ENCODE measurements around the gene CHMP3. TPM values are rescaled to one million over a fixed set of nuclear protein-coding genes. Genes with fewer than 3 reads are reported as not detected.
"Not testable (repeated sequence)": the region's sequence is repeated elsewhere in the genome, so short reads cannot be mapped to it uniquely, and the experiment has no call there.

The CHMP3 gene
- 100 to 1,000 TPM; 144 to 164 (median 155) TPM for total RNA-seq
- 89.7 TPM for polyA plus RNA-seq
- long read RNA-seq, donor 1, transcript CHMP3-203 (5 exons, 1,099 nt) = minor isoform, 9 of 190 reads
- long read RNA-seq, donor 1, transcript CHMP3-201 (6 exons, 3,171 nt) = major isoform, 164 of 190 reads
- long read RNA-seq, donor 1, partial matches to known transcripts = 0 of 190 reads
- long read RNA-seq, donor 1, other reads (novel, unspliced or antisense) = 17 of 190 reads
- long read RNA-seq, donor 2, transcript CHMP3-201 (6 exons, 3,171 nt) = major isoform, 97 of 105 reads
- long read RNA-seq, donor 2, partial matches to known transcripts = 3 of 105 reads
- long read RNA-seq, donor 2, other reads (novel, unspliced or antisense) = 4 of 105 reads
- long read RNA-seq, donor 3, transcript CHMP3-201 (6 exons, 3,171 nt) = major isoform, 319 of 389 reads
- long read RNA-seq, donor 3, transcript CHMP3-203 (5 exons, 1,099 nt) = minor isoform, 12 of 389 reads
- long read RNA-seq, donor 3, partial matches to known transcripts = 3 of 389 reads
- long read RNA-seq, donor 3, other reads (novel, unspliced or antisense) = 55 of 389 reads
- long read RNA-seq, donor 4, transcript CHMP3-203 (5 exons, 1,099 nt) = minor isoform, 6 of 130 reads
- long read RNA-seq, donor 4, transcript CHMP3-201 (6 exons, 3,171 nt) = major isoform, 114 of 130 reads
- long read RNA-seq, donor 4, partial matches to known transcripts = 1 of 130 reads
- long read RNA-seq, donor 4, other reads (novel, unspliced or antisense) = 9 of 130 reads

- H3K4me1 ChIP-seq (ENCODE audit: control insufficient read depth, insufficient read depth, low read length) = peaks cover 6% of the 10 kb centered on the region
- H3K9me3 ChIP-seq (ENCODE audit: control insufficient read depth, low read length) = no peaks in the 10 kb centered on the region
- intact Hi-C loops (cut with DNase I) = loop anchor here in 2 of 4 donors (5.0 to 10.0 kb wide), 2 partner anchors 59 to 62 kb away; partner anchors contain the start of gene RNF103 (in 2 of the 2)
- ATAC-seq (peak; percentile 98), DNase-seq (peak; percentile 98 to 99 (median 98))
- H3K27me3 ChIP-seq (ENCODE audit: control insufficient read depth, insufficient read depth) = no peaks in the 10 kb centered on the region
- H3K4me3 ChIP-seq (ENCODE audit: low read length) = peak within 1 kb of the TSS; percentile 79
- H3K27ac ChIP-seq (ENCODE audit: low read length) = peak within 1 kb of the TSS; percentile 99
- WGBS = under 1% methylated on average over 57 of the region's 57 CpGs
Measured at GRCh38 chr2:86562922-86563649, at the start of gene CHMP3. CHMP3 (minus strand) TSS chr2:86563443; CDS start chr2:86563348, 95 bp downstream.

GRCh38 chr2:86610871-86611270 lies 47.6 kb upstream of the CHMP3 start:
- DNase-seq (no peak), ATAC-seq (no peak)
- Histone ChIP-seq H3K4me1 (ENCODE audit: control insufficient read depth, insufficient read depth, low read length) (peaks cover 2% of the 10 kb centered on the region), H3K9me3 (ENCODE audit: control insufficient read depth, low read length) (no peaks in the 10 kb centered on the region), H3K27me3 (ENCODE audit: control insufficient read depth, insufficient read depth) (no peaks in the 10 kb centered on the region), H3K4me3 (ENCODE audit: low read length) (no peak overlapping the region), H3K27ac (ENCODE audit: low read length) (no peak overlapping the region)
- WGBS = 93% methylated on average over 1 of the region's 1 CpG
- intact Hi-C loops (cut with DNase I) = no loop called here

DNA sequence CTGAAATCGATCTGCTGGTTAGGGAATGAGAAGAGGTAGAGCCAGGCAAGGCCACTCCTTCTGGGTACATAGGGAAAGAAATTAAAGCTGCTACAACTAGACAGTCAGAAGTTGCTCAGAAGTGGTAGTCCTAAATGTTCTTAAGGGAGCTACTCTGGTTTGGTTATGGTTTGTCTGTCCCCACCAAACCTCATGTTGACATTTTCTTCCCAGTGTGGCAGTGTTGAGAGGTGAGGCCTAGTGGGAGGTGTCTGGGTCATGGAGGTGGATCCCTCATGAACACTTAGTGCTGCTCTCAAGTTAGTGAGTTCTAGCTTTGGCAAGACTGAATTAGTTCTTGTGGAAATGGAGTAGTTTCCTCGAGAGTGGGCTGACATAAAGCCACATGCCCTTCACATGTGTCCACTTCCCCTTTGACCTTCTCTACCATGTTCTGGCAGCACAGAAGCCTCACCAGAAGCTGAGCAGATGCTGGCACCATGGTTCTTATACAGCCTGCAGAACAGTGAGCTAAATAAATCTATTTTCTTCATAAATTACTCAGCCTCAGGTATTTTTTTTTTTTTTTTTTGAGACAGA lies 45.7 kb upstream of the CHMP3 start:
- no peak overlapping the region for H3K4me3 ChIP-seq (ENCODE audit: low read length)
- no peaks in the 10 kb centered on the region for H3K9me3 ChIP-seq (ENCODE audit: control insufficient read depth, low read length)
- whole genome bisulfite sequencing = 80% methylated on average over 2 of the region's 2 CpGs
- H3K4me1 ChIP-seq (ENCODE audit: control insufficient read depth, insufficient read depth, low read length) = peaks cover 2% of the 10 kb centered on the region
- intact Hi-C loops (cut with DNase I) = no loop called here
- H3K27me3 ChIP-seq (ENCODE audit: control insufficient read depth, insufficient read depth) = no peaks in the 10 kb centered on the region
- DNase-seq (no peak), ATAC-seq (no peak)
- no peak overlapping the region for H3K27ac ChIP-seq (ENCODE audit: low read length)

- Histone ChIP-seq H3K27ac (ENCODE audit: low read length) (no peak overlapping the region), H3K4me3 (ENCODE audit: low read length) (no peak overlapping the region), H3K9me3 (ENCODE audit: control insufficient read depth, low read length) (no peaks in the 10 kb centered on the region), H3K4me1 (ENCODE audit: control insufficient read depth, insufficient read depth, low read length) (no peaks in the 10 kb centered on the region), H3K27me3 (ENCODE audit: control insufficient read depth, insufficient read depth) (no peaks in the 10 kb centered on the region)
- intact Hi-C loops (cut with DNase I) = no loop called here
- WGBS = 82% methylated on average over 4 of the region's 4 CpGs
- DNase-seq = no peak
- no peak for ATAC-seq
Measured at GRCh38 chr2:86603905-86604304, 40.7 kb upstream of the CHMP3 start.

- no peak overlapping the region for H3K4me3 ChIP-seq (ENCODE audit: low read length)
- 41% methylated on average over 2 of the region's 2 CpGs for WGBS
- no peak overlapping the region for H3K27ac ChIP-seq (ENCODE audit: low read length)
- no peak for DNase-seq
- intact Hi-C loops (cut with DNase I) = no loop called here
- no peaks in the 10 kb centered on the region for H3K4me1 ChIP-seq (ENCODE audit: control insufficient read depth, insufficient read depth, low read length)
- no peaks in the 10 kb centered on the region for H3K9me3 ChIP-seq (ENCODE audit: control insufficient read depth, low read length)
- ATAC-seq = no peak
- H3K27me3 ChIP-seq (ENCODE audit: control insufficient read depth, insufficient read depth) = no peaks in the 10 kb centered on the region
Measured at GRCh38 chr2:86598966-86599365, 35.7 kb upstream of the CHMP3 start.

- Histone ChIP-seq H3K27me3 (ENCODE audit: control insufficient read depth, insufficient read depth) (no peaks in the 10 kb centered on the region), H3K9me3 (ENCODE audit: control insufficient read depth, low read length) (no peaks in the 10 kb centered on the region), H3K4me1 (ENCODE audit: control insufficient read depth, insufficient read depth, low read length) (no peaks in the 10 kb centered on the region), H3K27ac (ENCODE audit: low read length) (no peak overlapping the region), H3K4me3 (ENCODE audit: low read length) (no peak overlapping the region)
- WGBS = 32% methylated on average over 2 of the region's 2 CpGs
- intact Hi-C loops (cut with DNase I) = no loop called here
- DNase-seq (no peak), ATAC-seq (peak; percentile 62 to 72)
Measured at GRCh38 chr2:86596118-86596517, 32.9 kb upstream of the CHMP3 start.

- DNase-seq (no peak), ATAC-seq (no peak)
- Histone ChIP-seq H3K9me3 (ENCODE audit: control insufficient read depth, low read length) (no peaks in the 10 kb centered on the region), H3K4me3 (ENCODE audit: low read length) (no peak overlapping the region), H3K4me1 (ENCODE audit: control insufficient read depth, insufficient read depth, low read length) (no peaks in the 10 kb centered on the region), H3K27ac (ENCODE audit: low read length) (no peak overlapping the region), H3K27me3 (ENCODE audit: control insufficient read depth, insufficient read depth) (no peaks in the 10 kb centered on the region)
- 71% methylated on average over 2 of the region's 2 CpGs for WGBS
- intact Hi-C loops (cut with DNase I) = no loop called here
Measured at GRCh38 chr2:86593266-86593665, 30.0 kb upstream of the CHMP3 start.

- intact Hi-C loops (cut with DNase I) = no loop called here
- ATAC-seq = peak in 1 of 2 donors; percentile 64
- peak overlapping the region; percentile 58 for H3K27ac ChIP-seq (ENCODE audit: low read length)
- H3K4me1 ChIP-seq (ENCODE audit: control insufficient read depth, insufficient read depth, low read length) = no peaks in the 10 kb centered on the region
- WGBS = 28% methylated on average over 3 of the region's 3 CpGs
- no peaks in the 10 kb centered on the region for H3K9me3 ChIP-seq (ENCODE audit: control insufficient read depth, low read length)
- peak in 2 of 3 donors; percentile 11 to 37 for DNase-seq
- no peak overlapping the region for H3K4me3 ChIP-seq (ENCODE audit: low read length)
- H3K27me3 ChIP-seq (ENCODE audit: control insufficient read depth, insufficient read depth) = no peaks in the 10 kb centered on the region
Measured at GRCh38 chr2:86592547-86593230, 29.4 kb upstream of the CHMP3 start.

- DNase-seq; H3K4me3 ChIP-seq (ENCODE audit: low read length); H3K9me3 ChIP-seq (ENCODE audit: control insufficient read depth, low read length); H3K27me3 ChIP-seq (ENCODE audit: control insufficient read depth, insufficient read depth); ATAC-seq; intact Hi-C loops (cut with DNase I); H3K4me1 ChIP-seq (ENCODE audit: control insufficient read depth, insufficient read depth, low read length); H3K27ac ChIP-seq (ENCODE audit: low read length): not testable (repeated sequence)
- WGBS = 96% methylated on average over 5 of the region's 5 CpGs
Measured at GRCh38 chr2:86589701-86590100, 26.5 kb upstream of the CHMP3 start.

DNA sequence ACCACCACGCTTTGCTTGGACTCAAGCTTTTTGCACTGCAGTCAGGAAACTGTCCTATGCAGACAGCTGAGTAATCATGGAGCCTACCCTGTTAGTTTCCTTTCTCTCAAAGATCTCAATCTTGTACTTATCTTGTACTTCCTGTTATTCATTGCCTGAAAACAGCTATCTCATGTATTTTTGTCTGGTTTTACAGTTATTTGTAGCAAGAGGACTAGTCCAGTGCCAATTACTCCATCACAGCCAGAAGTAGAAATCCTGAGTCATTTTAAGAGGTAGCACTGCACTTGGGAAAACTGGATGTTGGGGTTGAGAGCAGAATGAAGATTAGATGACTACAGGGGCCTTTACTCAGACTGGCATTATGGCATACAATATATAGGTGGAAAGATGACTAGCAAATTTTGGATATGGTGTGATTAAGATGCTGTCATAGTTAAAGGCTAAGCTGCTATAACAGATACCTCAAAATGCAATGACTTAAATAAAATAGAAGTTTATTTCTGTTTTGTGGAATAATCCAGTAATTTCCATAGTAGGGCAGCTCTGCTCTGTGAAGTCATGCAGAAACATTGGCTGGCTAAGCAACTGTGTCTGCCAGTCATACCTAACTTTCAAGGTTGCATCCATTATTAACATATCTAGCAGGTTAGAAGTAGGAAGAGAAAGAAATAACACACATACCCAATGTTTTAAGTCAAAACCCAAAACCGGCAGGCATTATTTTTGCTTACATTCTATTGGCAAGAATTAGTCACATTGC lies 21.1 kb upstream of the CHMP3 start:
- Histone ChIP-seq H3K9me3 (ENCODE audit: control insufficient read depth, low read length) (no peaks in the 10 kb centered on the region), H3K27me3 (ENCODE audit: control insufficient read depth, insufficient read depth) (no peaks in the 10 kb centered on the region), H3K4me3 (ENCODE audit: low read length) (no peak overlapping the region), H3K27ac (ENCODE audit: low read length) (no peak overlapping the region), H3K4me1 (ENCODE audit: control insufficient read depth, insufficient read depth, low read length) (no peaks in the 10 kb centered on the region)
- DNase-seq (no peak), ATAC-seq (peak; percentile 57 to 89)
- WGBS = 67% methylated on average over 2 of the region's 2 CpGs
- intact Hi-C loops (cut with DNase I) = no loop called here
